GM12864 (cell line): Measurements from ENCODE around the gene R3HDML.

ENCODE experiments used
- DNase-seq: peaks from one replicate; pipeline ENCODE4 v3.0.0-alpha.2; 2011; ENCODE audit warnings: low read depth
- H3K4me3 ChIP-seq: 2 replicates; pipeline ENCODE4 v1.5.1; 2011; ENCODE audit warnings: mild to moderate bottlenecking, low read depth, low read length, control low read depth
- TF ChIP-seq, protein P1 (sequence below): IDR thresholded peaks from 2 replicates; pipeline ENCODE4 v1.5.1; 2011; ENCODE audit warnings: low read depth, mild to moderate bottlenecking, moderate library complexity, low read length, control low read depth, inconsistent platforms; ENCODE audit errors: missing control alignments

The R3HDML gene

GRCh38 chr20:44355498-44356352 is 18.9 kb downstream of the R3HDML start, which contains the start of gene HNF4A:
TSS of gene HNF4A (plus strand) at chr20:44355699. CDS start at chr20:44355805, 106 bp downstream.
- no peak for DNase-seq
- H3K4me3 ChIP-seq = no peak within 1 kb of the TSS
- TF ChIP-seq, protein P1, sequence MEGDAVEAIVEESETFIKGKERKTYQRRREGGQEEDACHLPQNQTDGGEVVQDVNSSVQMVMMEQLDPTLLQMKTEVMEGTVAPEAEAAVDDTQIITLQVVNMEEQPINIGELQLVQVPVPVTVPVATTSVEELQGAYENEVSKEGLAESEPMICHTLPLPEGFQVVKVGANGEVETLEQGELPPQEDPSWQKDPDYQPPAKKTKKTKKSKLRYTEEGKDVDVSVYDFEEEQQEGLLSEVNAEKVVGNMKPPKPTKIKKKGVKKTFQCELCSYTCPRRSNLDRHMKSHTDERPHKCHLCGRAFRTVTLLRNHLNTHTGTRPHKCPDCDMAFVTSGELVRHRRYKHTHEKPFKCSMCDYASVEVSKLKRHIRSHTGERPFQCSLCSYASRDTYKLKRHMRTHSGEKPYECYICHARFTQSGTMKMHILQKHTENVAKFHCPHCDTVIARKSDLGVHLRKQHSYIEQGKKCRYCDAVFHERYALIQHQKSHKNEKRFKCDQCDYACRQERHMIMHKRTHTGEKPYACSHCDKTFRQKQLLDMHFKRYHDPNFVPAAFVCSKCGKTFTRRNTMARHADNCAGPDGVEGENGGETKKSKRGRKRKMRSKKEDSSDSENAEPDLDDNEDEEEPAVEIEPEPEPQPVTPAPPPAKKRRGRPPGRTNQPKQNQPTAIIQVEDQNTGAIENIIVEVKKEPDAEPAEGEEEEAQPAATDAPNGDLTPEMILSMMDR = no peak

GRCh38 chr20:44356353-44356723 is 19.5 kb downstream of the R3HDML start:
- no peak overlapping the region for H3K4me3 ChIP-seq
- TF ChIP-seq, protein P1 = no peak
- DNase-seq = no peak

GRCh38 chr20:44357020-44357419 is 20.2 kb downstream of the R3HDML start:
- H3K4me3 ChIP-seq = no peak overlapping the region
- DNase-seq = no peak
- TF ChIP-seq, protein P1 = no peak

DNA sequence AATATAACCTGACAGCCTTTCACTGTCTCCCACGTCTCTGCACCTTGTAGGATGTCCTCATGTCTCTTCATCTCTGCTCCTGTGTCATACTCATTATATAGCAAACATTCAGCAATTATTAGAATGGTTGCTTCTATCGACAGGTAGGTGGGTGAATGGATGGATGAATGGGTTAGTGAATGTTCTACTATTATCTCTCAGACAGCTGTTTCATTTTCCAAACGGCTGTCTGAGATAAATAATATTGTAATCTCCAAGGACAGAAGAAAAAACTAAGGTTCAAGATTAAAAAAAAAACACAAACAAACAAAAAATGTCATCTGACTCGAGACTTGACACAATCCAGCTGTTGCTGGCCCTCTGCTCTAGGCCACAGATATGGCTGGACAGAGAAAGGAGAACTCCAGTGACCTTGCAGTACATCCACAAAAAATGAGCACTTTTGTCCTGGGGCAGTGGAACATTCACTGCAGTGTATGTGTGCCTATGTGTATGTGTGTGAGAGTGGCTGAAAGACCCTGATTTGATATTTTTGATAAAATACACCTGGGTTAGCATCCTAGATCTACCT is 20.8 kb downstream of the R3HDML start:
- TF ChIP-seq, protein P1 = no peak
- no peak overlapping the region for H3K4me3 ChIP-seq
- no peak for DNase-seq

DNA sequence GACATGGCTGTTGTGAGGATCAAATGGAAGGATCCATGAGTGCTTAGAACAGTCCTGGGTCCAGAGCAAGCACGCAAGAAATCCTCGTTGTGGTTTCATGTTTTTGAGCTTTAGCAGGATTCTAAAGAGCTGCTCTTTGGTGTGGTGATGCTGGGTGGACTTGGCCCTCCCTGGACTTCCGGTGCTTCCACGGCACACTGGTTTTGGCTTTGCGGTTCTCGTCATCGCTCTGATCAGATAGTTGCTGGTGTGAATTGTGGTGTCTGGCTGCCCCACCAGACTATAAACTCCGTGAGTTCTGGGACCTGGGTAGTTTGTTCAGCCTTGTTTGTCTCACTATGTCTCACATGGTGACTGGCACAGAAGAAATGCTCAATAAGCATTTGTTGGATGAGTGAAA is 21.9 kb downstream of the R3HDML start:
- no peak for DNase-seq
- TF ChIP-seq, protein P1 = no peak
- H3K4me3 ChIP-seq = no peak overlapping the region

GRCh38 chr20:44360221-44360620 is 23.4 kb downstream of the R3HDML start:
- TF ChIP-seq, protein P1 = no peak
- DNase-seq = no peak
- no peak overlapping the region for H3K4me3 ChIP-seq

- TF ChIP-seq, protein P1 = no peak
- DNase-seq = no peak
- no peak overlapping the region for H3K4me3 ChIP-seq
Measured at GRCh38 chr20:44361021-44361420, 24.2 kb downstream of the R3HDML start.
